ENCODE data around the gene TEX12.
"Not testable (repeated sequence)": the region's sequence is repeated elsewhere in the genome, so short reads cannot be mapped to it uniquely, and the experiment has no call there.

TEX12 gene, protein sequence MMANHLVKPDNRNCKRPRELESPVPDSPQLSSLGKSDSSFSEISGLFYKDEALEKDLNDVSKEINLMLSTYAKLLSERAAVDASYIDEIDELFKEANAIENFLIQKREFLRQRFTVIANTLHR

DNA sequence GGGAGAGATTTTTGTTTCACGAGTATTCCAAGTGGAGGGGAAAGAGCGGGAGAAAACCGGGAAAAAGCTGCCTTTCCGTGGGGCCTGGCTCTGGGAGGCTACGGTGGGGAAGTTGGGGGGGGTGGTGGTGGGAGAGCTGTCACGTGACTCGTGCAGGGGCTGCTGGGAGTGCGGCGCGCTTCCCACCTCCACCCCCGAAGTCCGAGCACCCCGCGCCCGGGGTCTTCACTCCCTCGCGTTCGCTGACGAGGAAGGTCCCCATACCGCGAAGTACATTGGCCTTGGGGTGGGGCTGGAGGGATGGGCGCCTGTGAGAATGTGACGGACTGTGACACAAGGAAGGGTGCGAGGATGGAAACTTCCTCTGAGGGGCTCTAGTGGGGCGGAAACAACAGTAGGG, at the start of gene TEX12:
Gene TEX12 (plus strand): TSS at position 228 of the 400 bp plus-strand sequence. CDS start 1,897 bp downstream, outside the sequence.
- no peak for DNase-seq

DNA sequence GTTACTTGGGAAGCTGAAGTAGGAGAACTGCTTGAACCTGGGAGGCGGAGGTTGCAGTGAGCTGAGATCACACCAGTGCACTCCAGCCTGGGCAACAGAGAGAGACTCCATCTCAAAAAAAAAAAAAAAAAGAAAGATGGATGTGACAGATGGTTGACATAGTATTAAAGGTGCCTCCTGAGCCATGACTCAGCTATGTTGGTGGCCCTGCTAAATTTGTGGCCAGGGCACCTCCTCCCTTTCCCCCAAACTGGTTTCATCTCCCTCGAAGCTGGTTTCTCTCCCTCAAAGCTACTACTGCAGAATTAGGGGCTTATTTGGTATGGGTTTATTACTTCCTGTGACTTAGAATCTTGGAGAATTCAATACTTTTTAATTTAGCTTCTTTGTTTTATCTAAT, 49.0 kb upstream of the TEX12 start:
- no peak for DNase-seq

DNA sequence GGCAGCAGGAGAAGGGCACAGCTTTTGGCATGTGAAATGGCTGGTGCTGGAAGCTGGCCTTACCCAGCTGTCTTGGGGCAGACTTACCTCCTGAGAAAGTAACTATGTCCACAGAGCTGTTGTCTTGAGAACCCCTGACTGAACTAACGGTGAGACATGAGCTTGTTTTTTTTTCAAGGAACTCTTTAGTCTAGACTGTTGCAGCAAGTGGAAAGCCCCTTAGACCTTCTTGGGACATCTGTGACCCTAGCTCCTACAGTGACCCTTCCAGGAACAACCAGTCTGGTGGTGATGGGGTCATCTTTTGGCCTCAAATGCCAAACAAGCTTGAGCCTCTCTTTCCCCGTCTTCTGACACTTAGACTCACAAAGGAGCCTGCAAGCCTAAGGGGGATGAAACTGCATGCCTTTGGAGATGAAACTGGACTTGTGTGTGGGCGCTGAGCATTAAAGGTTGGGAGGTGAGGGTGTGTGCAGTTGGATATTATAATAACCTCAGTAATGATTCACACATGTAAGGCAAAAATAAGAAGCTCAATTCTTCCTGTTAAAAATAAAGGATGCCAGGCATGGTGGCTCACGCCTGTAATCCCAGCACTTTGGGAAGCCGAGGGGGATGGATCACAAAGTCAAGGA, 45.1 kb upstream of the TEX12 start:
- no peak for DNase-seq

DNA sequence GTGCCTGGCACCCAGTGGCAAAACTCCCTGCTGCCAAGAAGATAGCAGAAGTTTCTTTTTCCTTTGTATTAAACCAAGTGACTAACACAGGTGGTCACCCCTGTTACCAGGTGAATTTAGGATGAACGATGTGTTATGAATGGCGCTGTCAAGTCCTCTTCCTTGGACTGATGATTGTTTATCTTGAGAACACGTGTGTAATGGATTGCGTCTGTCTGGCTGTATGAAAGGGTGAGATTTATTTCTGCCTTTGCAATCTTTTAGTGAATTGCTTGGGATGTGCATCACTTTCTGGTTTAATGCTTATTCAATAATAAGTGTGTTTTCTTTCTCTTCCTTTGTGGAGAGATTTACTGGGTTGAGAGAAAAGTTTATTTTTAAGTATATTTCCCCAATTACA, 44.0 kb upstream of the TEX12 start:
- no peak for DNase-seq

DNA sequence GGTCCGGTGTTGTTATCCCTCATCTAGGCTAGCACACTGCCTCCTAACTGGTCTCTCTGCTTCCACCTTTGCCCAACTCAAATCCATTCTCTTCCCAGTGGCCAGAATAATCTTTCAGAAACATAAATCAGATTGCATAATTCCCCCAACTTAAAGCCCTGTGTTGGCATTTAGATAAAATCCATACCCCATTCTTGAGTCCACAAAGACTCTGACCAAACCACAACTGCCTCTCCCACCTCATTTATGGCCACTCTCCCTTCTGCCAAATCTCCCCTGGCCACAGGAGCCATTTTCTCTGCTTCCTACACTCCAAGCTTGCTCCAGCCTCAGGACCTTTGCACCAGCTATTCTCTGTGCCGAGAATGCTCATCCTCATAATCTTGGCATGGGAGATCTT, 40.1 kb upstream of the TEX12 start:
- no peak for DNase-seq

DNA sequence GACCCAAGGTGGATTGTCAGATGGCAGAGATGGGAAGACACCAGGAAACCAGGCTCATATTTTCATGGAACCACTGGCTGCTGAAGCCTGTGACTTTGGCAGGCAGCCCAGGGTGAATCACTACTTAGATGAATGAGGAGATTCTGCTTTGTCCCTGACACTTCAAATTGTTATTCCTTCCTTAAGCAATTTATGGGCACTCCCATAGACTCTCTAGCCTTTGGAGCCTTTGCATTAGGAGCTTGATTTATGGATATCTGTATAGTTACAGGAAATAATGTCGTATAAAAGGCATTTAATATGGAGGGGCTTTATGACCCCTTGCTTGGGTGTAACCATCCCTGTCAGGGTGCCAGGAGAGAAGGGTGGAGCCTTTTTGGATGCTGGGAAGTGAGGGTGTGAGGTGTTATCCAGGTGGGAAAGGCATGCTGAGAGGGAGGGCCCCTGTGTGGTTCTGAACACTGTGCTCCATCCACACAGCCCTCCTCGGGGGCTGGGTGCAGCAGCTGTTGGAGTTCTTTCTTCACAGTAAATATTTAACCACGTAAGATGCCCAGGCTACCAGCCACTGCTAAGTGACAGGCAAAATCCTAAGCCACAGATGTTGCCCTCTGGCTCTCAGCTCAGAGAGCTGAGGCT, 38.6 kb upstream of the TEX12 start:
- peak; percentile 43 for DNase-seq

DNA sequence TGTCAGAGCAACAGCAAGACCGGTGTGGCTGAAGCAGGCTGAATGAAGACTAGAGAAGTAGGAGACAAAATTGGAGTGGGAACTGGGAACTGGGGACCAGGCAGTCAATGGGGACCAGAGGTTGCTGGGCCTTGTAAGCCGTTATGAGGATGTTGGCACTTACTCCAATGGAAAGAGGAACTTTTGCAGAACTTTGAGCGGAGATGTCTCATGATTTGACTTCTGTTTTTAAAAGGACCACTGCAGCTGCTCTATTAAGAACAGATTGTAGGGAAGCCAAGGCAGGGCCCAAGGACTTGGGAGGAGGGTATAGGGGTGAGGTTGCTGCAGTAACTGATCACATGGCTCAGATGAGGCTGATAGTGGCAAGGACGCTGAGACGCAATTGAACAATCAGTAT, 37.5 kb upstream of the TEX12 start:
- DNase-seq: no peak

DNA sequence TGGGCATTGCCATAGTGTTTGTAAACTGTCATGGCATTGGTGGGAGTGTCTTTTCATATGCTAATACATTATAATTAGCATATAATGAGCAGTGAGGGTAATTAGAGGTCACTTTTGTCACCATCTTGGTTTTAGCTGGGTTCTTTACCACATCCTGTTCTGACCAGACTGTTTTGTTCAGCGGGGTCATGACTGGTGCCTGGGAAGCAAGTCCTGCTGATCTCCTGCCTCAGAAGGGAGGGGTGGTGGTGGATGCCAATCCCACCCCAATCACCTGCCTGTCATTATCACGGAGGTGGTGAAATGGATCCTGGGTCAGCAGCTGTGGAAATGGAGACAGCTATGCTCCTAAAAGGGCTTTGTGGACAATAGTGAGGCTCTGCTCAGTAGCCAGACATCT, 34.4 kb upstream of the TEX12 start:
- no peak for DNase-seq

DNA sequence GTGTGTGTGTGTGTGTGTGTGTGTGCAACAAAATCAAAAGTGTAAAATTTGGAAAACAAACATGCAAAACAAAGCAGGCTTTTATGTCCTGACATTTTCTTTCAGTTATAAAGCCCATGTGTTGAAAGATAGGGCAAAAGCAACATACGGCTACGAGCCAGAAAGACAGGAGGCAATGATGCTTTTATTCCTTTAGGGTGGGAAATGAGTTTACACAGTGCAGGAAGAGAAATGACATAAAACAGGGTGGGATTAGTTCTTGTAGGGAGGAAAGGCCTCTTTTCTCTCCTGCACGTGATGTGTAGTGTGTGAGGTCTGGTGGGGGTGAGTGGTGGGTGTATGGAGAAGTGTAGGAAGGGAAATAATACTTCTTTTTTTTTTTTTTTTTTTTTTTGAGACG, 32.7 kb upstream of the TEX12 start:
- DNase-seq: no peak

DNA sequence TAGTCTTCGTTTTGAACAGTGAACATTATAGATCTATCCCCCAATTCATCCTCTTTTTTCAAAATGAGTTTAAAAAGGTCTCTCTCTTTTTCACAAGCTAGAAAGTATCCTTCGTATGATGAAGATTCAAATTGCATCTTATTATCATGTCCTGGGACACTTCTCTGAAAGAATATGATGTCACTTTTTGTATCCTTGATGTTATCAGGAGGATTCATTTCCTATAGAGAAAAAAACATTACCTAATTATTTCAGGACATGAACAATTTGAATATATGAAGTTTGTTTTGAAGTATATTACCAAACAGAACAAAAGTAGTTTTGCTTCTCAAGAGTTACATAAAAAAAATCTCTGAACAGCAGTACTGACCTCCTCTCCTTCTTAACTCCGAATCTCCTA, 23.6 kb upstream of the TEX12 start:
- no peak for DNase-seq

DNA sequence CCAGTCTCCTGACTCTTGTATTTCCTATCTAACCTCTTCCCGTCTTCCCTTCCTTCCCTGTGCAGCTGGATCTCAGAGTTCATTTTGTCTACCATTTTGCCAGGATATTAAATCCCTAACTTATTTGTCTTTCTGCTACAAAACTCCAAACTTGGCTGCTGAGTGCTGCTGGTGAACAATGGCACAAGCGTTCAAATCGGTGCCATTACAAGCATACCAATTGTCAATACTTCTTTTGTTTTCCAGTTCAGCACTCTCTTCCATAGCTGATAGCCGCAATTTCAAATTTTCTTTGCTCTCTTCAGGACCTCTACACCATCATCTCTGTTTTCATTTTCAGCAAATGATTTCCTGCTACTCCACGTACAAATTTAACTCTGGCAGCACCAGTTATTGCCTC, 16.7 kb upstream of the TEX12 start:
- DNase-seq: no peak

DNA sequence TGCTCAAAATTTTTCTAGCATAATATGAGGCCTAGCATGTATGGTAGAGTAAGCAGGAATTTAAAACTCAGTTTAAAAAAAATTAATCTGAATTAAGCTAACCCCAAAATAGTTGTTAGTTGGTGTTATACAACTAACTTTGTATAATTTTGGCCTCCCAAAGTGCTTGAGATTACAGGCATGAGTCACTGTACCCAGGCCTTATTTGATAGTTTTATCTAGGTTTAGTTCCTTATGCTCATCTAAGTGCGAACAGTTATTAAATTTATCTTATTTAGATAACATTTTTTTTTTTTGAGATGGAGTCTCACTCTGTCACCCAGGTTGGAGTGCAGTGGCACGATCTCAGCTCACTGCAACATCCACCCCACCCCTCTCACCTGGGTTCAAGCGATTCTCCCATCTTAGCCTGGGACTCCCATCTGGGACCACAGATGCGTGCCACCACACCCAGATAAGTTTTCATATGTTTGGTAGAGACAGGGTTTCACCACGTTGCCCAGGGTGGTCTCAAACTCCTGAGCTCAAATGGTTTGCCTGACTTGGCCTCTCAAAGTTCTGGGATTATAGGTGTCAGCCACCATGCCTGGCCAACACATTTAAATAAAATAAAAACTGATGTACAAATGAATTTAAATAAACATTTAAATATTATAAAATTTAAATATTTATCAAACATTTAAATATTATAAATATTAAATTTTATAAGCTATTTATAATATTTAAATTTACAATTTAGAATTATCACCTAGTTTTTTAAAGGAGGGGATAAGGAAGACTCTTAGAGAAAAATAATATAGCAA, 10.8 kb upstream of the TEX12 start:
- no peak for DNase-seq

DNA sequence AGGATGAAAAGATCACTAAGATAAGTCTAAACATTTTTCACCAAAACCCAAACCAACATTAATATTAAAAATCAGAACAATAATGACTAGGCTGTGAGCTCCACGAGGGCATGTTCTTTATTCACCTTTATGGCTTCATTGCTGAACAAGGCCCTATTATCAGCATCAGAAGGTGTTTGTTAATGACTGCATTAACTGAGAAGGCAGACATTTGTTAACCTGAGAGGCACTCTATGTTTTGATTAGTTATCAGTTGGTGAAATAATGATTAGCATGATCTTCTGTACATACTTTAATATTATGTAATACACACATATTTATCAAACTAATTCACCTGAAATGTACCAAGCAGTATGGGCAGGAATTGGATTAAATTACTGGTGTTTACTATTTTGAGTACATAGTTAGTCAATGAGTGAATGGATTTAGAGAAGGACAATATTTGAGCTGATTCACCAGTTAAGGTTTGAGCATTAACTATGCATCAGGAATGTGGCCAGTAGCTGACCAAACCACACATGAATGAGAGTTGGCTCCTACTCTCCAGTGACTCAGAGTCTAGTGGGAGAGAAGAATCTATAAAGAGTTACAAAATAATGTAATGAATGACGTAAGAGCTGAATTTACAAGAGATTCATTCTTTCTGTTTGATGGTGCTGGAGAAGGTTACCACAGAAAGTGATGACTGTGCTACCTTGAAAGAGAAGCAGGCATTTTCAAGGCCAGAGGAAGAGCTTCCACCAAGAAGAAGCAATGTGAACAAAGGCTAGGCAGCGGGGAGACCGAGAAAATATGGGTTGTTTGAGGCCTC, 10.0 kb upstream of the TEX12 start:
- no peak for DNase-seq

DNA sequence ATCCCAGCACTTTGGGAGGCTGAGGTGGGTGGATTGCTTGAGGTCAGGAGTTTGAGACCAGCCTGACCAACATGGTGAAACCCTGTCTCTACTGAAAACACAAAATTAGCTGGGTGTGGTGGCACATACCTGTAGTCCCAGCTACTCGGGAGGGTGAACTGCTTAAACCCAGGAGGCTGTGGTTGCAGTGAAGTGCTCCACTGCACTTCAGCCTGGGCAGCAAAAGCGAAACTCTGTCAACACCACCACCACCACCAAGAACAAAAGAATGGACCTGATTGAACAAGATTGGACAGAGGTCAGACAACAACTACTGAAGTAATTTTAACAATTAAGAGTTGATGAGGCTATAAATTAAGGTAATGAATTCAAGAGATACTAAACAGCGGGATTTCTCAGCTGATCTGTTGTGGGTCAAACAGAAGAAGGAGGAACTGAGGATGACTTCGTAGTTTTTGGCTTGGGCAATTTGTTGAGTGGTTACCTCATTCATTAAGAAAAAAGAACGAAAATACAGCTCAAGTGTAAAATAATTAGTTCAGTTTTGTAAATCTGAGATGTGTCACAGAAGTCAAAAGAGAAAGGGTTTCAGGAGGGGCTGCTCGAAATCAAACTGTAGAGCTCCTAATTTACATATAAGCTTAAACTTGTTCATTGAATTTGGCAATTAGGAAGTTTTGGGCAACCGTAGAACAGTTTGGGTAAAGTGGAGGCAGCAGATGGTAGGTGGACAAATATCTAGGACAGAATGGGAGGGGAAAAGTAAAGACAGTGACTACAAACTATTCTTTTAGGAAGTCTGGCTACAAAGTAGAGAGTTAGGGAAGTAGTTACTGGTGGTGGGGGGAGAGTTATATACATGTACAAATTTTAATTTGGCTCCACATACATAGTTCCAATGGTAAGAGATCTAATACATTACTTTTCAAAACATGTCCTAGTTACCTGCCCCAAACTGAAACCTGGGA, 7.8 kb upstream of the TEX12 start:
- no peak for DNase-seq

DNA sequence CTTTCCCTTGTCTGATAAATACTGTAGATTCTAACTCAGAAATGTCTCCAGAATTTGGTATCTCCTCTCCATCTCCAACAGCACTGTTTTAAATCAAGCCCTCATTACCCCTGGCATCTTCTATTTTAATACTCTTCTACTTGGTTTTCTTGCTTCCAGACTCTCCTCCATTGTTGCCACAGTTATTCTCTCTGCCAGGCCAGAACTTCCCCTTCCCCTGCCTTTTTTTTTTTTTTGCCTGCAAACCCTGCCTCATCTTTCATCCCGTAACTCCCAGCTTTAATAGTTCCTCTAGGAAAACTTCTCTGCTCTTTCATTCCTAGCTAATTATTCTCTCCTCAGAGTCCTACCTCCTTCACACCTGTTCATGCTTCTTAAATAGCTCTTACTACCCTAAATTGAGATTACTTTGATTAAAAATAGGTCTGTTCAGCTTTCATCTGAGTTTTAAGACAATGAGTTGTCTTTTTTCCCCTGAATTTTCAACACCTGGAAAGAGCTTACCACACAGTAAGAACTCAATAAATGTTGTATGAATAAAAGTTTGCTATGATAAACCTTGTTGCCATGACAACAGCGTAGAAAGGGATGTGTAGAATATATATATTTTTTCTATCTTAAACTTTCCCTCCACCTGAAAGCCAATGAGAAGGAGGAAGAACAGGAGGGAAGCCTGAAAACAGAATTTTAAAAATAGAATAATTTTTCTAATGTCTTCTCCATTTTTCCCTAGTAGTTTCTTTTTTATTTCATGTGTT, 6.9 kb upstream of the TEX12 start:
- no peak for DNase-seq

DNA sequence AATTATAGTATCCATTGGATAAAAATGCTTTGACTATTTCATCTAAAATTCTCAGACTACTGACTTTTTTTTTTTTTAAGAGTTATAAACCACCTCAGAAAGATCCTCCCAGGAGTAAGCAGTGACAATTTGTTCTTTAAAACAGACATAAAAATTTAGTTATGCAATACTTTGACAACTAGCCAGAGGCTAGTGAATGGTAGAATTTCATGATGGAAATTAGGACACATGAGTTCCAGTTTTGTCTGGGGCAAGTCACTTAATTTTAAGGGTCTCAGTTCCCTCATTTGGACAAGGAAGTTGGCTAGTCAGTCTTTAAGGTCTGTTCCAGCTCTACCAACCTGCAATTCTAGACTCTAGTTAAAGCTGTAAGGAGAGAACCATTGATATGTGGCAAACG, 6.2 kb upstream of the TEX12 start:
- no peak for DNase-seq

DNA sequence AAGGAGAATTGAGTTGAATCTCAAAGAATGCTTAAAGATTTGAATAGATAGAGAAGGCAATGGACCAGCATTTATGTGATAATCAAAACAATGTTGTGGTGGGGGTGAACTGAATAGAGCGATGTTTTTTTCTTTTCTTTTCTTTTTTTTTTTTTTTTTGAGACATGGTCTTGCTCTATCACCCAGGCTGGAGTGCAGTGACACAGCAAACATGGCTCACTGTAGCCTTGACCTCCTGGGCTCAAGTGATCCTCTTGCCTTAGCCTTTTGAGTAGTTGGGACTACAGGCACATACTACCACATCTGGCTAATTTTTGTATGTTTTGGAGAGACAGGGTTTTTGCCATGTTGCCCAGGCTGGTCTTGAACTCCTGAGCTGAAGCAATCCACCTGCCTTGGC, 5.0 kb upstream of the TEX12 start:
- not testable (repeated sequence) for DNase-seq

DNA sequence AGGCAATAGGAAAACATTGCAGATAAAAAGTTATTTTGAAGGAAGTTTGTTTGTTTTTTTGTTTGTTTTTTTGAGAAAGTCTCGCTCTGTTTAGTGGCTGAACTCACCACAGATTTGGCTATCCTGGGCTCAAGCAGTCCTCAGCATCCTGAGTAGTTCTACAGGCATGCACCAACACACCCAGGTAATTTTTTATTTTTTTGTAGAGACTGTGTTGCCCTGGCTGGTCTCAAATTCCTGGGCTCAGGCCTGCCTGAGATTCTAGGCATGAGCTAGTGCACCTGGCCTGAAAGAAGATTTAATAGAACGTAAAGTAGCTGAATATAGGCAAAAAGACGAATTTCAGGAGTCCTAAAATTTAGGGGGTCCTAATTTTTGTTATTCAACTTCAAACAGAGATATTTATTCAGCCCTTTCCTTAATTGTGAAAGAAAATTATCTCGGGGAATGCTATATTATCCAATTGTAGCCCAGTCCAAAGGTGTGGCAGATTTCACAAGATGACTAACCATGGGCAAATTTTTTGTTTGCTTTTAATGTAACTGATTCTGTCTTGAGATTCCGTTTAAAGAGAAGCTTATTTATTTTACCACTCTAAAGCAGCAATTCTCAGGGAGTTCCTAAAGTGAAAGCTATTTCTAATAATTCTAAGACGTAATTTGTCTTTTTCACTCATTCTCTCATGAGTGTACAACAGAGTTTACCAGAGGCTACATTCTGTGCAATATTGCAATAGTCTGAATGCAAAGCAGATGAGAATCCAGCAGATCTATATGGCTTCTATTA, 4.2 kb upstream of the TEX12 start:
- DNase-seq: no peak

DNA sequence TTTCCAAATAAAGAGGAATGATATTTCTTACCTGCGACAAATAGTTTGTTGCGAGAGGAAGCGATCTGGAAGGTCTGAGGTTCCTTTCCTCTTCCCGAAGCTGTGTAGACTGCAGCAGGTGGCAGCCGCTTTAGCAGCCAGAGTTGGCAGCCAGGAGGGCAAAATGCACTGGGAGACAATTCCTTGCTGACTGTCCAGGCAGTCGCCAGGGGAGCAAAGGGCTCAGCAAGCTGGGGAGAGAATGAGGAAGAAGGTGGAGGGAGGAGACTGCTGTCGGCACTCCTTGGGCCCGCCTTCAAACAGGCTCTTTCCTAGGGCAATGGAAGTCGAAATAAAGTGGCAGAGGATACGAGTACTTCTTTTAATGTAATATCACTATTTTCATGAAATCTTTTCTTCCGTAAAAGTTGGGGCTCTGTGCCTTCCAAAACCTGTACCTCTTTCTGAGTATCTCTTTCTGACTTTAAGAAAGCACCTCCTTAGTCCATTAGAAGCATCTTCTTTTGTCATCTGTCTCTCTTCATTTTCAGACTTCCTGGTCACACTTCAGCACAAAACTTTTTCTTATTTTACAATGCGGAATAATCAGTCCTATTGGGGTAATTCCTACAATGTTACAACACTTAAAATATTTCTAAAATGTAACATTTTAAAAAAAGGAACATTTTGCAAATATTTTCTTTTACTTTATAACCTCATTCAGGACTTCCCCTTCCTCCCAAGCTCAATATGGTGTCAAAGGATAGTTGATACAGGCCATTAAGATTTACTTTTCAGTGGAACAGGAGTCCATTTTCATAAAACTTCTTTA, 3.1 kb upstream of the TEX12 start, which contains the start of gene IL18:
Gene IL18 (minus strand): TSS at position 220 of the 811 bp plus-strand sequence. CDS start 9,041 bp downstream, outside the sequence.
- no peak for DNase-seq

Measured in NCI-H1105 (cell line).